GM12874 (cell line): Measurements from ENCODE around the gene HOXB5.

Source experiments
- CTCF ChIP-seq: IDR thresholded peaks from 2 replicates; pipeline ENCODE4 v1.5.1; 2011; ENCODE audit warnings: low read depth, mild to moderate bottlenecking, control low read depth, low read length, moderate library complexity; ENCODE audit not compliant: insufficient read depth

HOXB5 gene

GRCh38 chr17:48578616-48579470 is 14.7 kb downstream of the HOXB5 start:
- no peak for TF ChIP-seq CTCF

- TF ChIP-seq CTCF = no peak
Measured at GRCh38 chr17:48577946-48578615, 15.5 kb downstream of the HOXB5 start, which contains the start of gene HOXB4. HOXB4 (minus strand) TSS chr17:48578350; CDS start chr17:48578319, 31 bp downstream.

- TF ChIP-seq CTCF = no peak
Measured at GRCh38 chr17:48577330-48577945, 16.1 kb downstream of the HOXB5 start.

- TF ChIP-seq CTCF = no peak
Measured at GRCh38 chr17:48576479-48577309, 16.9 kb downstream of the HOXB5 start.

GRCh38 chr17:48575673-48576478 is 17.7 kb downstream of the HOXB5 start:
- no peak for TF ChIP-seq CTCF

GRCh38 chr17:48575066-48575582 is 18.5 kb downstream of the HOXB5 start:
- TF ChIP-seq CTCF = no peak
